GM20000 (cell line): ENCODE results near the gene PHF13.

Experiments used
- DNase-seq: peaks from one replicate; pipeline ENCODE4 v3.0.0; 2012; ENCODE audit warnings: low spot score
- CTCF ChIP-seq: IDR thresholded peaks from 2 replicates; pipeline ENCODE4 v1.5.1; 2012; ENCODE audit warnings: mild to moderate bottlenecking, control low read depth; ENCODE audit errors: extremely low read depth, missing control alignments

Gene PHF13

GRCh38 chr1:6577831-6578525 lies 35.6 kb upstream of the PHF13 start:
- DNase-seq = no peak
- no peak for TF ChIP-seq CTCF

- DNase-seq = no peak
- TF ChIP-seq CTCF = no peak
Measured at GRCh38 chr1:6578624-6579373, 34.7 kb upstream of the PHF13 start.

GRCh38 chr1:6579374-6580118 lies 34.0 kb upstream of the PHF13 start, which contains the start of gene ZBTB48:
Gene ZBTB48, plus strand, starts transcription at chr1:6579994. Its CDS starts 616 bp downstream, at chr1:6580610.
- TF ChIP-seq CTCF = no peak
- peak; percentile 100 for DNase-seq

- no peak for DNase-seq
Measured at GRCh38 chr1:6580119-6580592, 33.4 kb upstream of the PHF13 start.

GRCh38 chr1:6580593-6581409 lies 32.7 kb upstream of the PHF13 start:
- peak; percentile 36 for DNase-seq
- no peak for TF ChIP-seq CTCF

More at GRCh38 chr1:6580119-6580592, 33.4 kb upstream of the PHF13 start:
- TF ChIP-seq CTCF = no peak

DNA sequence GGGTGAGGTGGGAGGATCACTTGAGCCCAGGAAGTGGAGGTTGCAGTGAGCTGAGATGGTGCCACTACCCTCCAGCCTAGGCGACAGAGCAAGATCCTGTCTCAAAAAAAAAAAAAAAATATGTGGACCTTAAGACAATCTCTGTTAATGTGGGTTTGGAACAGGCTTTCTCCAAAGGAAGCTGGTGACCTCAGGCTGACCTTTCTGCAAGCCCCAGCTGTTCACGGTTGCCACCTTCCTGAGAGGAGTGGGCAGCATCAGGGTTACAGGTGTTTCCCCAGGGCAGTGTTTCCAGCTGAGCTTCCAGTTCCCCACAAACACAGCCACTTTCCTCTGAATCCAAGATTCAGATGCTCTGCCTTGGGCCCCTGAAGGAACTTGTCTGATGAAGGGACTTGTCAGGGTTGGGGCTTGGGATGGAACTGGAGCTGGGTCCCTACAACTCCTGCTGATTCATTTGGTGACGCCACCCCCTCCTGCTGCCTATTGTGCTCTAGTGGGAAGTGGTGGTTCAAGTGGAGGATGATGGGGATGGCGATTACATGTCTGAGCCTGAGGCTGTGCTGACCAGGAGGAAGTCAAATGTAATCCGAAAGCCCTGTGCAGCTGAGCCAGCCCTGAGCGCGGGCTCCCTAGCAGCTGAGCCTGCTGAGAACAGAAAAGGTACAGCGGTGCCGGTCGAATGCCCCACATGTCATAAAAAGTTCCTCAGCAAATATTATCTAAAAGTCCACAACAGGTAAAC lies 31.8 kb upstream of the PHF13 start:
- no peak for TF ChIP-seq CTCF
- peak; percentile 29 for DNase-seq
